A549 (cell line): ENCODE results near the gene LRP6.

Source experiments
- JUN ChIP-seq, 2 experiments: fragments of >200 bp; sonication (Bioruptor Twin); formaldehyde crosslinking; IDR thresholded peaks; 2 replicates in 1 of 2; 3 replicates in 1 of 2; pipeline ENCODE4 v1.6.1; 2016 to 2017
- NPAS2 ChIP-seq: fragments of 250-450 bp; sonication (Bioruptor Pico); IDR thresholded peaks from 2 replicates; pipeline ENCODE4 v1.8.0; 2022; ENCODE audit warnings: mild to moderate bottlenecking, moderate library complexity, borderline replicate concordance
- POLR2A ChIP-seq: IDR thresholded peaks from 2 replicates; pipeline ENCODE4 v1.6.1; 2012; ENCODE audit warnings: mild to moderate bottlenecking, low read length
- RCOR1 ChIP-seq: fragments of 150-350 bp; IDR thresholded peaks from 2 replicates; pipeline ENCODE4 v1.6.1; 2014; ENCODE audit warnings: antibody characterized with exemption, low read length, low read depth
- TF ChIP-seq, protein P1 (sequence below): fragments of >200 bp; sonication (Bioruptor Twin); formaldehyde crosslinking; IDR thresholded peaks from 3 replicates; pipeline ENCODE4 v1.5.1; 2016

GRCh38 chr12:12086362-12086761 is 180.5 kb downstream of the LRP6 start:
- TF ChIP-seq POLR2A (no peak), RCOR1 (no peak), JUN (IDR thresholded peaks at IDR 0.05) (no peak), NPAS2 (CRISPR knock-in tag) (no peak)
- TF ChIP-seq, protein P1, sequence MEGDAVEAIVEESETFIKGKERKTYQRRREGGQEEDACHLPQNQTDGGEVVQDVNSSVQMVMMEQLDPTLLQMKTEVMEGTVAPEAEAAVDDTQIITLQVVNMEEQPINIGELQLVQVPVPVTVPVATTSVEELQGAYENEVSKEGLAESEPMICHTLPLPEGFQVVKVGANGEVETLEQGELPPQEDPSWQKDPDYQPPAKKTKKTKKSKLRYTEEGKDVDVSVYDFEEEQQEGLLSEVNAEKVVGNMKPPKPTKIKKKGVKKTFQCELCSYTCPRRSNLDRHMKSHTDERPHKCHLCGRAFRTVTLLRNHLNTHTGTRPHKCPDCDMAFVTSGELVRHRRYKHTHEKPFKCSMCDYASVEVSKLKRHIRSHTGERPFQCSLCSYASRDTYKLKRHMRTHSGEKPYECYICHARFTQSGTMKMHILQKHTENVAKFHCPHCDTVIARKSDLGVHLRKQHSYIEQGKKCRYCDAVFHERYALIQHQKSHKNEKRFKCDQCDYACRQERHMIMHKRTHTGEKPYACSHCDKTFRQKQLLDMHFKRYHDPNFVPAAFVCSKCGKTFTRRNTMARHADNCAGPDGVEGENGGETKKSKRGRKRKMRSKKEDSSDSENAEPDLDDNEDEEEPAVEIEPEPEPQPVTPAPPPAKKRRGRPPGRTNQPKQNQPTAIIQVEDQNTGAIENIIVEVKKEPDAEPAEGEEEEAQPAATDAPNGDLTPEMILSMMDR = no peak
